ENCODE data around the gene AGFG2.
"Not testable (repeated sequence)": the region's sequence is repeated elsewhere in the genome, so short reads cannot be mapped to it uniquely, and the experiment has no call there.

Gene AGFG2

DNA sequence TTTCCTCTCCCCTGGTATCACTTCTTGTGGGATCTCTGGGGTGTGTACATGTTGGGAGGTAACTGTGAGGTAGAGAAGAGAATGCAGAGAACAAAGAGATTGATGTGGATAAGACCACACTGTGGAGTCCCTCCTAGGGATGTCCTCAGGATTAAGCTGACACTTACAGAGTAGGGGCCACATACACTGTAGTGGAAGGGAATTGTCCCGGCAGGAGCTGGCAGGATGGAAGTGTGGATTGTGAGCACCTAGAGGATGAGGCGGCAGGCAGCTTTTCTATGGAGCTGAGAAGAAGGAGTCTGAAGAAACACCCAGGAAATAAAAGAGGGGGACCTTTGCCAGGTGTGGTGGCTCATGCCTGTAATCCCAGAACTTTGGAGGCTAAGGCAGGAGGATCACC, 13.5 kb downstream of the AGFG2 start:
- no peak for DNase-seq (ENCODE audit: low read depth)

GRCh38 chr7:100553032-100553431, 14.0 kb downstream of the AGFG2 start:
- no peak for DNase-seq (ENCODE audit: low read depth)

DNA sequence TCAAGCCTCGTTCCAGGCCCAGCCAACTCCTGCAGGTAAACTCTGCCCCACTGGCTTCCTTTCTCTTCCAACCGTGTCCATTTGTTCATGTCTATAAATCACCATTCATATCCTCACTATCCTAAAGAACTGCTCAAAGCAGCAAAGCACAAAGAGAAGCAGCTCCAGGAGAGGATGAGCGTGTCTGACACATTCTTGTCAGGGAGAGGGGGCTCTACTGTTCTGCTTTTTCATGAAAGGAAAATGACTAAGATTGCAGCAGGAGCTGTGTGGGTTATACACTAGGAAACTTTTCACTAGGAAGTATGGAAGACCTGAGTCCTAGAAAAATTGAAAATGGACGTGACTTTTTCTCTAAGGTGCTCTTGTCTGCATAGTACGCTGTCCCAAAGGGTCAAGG, 16.7 kb downstream of the AGFG2 start:
- DNase-seq (ENCODE audit: low read depth): no peak

- DNase-seq (ENCODE audit: low read depth): peak; percentile 48
Measured at GRCh38 chr7:100556541-100556940, 17.5 kb downstream of the AGFG2 start.

- no peak for DNase-seq (ENCODE audit: low read depth)
Measured at GRCh38 chr7:100559127-100559526, 20.1 kb downstream of the AGFG2 start.

- DNase-seq (ENCODE audit: low read depth): no peak
Measured at GRCh38 chr7:100561491-100562194, 22.6 kb downstream of the AGFG2 start.

GRCh38 chr7:100562195-100563099, 23.4 kb downstream of the AGFG2 start:
- DNase-seq (ENCODE audit: low read depth): no peak

- no peak for DNase-seq (ENCODE audit: low read depth)
Measured at GRCh38 chr7:100563100-100563564, 24.1 kb downstream of the AGFG2 start.

DNA sequence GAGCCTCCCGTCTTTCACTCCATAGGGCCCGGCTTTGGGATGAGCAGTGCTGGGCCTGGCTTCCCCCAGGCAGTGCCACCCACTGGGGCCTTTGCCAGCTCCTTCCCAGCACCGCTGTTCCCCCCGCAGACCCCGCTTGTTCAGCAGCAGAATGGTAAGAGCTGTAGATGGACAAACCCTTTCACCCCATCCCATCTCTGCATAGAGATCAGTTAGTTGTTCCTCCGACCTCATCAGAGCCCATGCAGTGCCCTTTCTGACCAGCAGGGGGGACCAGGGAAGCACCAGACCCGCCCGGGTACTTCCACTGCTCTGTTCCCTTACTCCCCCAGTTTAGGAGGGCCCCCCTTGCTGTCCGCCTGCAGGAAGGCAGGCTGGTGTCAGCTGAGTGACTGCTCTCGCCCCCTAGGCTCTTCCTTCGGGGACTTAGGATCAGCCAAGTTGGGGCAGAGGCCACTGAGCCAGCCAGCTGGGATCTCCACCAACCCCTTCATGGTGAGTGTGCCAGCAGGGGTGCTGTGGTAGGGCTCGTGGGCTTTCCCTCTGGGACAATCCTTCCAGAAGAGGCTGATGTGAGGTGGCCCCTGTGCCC, 24.9 kb downstream of the AGFG2 start:
- no peak for DNase-seq (ENCODE audit: low read depth)

- not testable (repeated sequence) for DNase-seq (ENCODE audit: low read depth)
Measured at GRCh38 chr7:100564405-100564804, 25.4 kb downstream of the AGFG2 start.

DNA sequence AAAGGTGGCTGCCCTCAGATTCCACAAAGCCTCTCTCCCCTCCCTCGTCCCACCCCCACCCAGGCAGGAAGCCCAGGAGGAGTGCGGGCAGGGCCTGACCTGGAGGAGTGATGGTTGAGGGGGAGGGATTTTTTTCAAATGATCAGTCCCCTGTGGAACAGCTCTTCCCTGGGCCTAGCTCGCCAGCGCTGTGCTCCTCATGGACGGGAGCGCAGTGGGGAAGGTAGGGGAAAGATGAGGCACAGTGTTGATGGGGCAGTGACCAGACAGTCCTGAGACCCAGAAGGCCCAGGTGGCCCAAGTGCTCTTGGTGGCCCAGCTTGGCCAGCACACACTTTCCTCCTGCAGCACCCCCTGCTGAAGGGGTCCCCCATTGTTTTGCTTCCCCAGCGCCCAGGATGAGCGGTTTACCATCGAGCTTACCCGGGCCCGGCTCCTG, 26.1 kb downstream of the AGFG2 start:
- no peak for DNase-seq (ENCODE audit: low read depth)

DNA sequence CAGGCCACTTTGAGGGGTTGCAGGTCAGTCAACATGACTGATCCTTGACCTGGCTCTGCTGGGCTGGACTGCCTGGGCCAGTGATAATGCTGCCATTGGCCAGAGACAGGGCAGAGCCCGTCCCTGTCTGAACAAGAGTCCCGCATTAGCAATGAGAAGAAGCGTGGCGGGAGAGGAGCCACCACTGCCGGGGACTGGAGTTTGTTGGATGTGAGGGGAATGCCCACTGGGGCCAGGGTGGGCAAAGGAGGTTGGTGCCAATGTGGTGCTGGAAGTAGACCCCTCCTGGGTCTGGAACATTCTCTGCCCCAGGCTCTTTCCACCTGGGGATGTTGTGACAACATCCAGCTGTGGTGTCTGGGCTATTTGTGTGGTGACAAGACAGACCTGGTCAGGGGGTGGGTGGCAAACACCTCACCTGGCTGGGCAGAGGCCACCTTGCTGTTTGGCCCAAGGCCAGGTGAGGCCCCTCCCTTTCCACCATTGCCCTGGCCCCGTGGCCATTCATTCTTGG, 27.1 kb downstream of the AGFG2 start:
- no peak for DNase-seq (ENCODE audit: low read depth)

- DNase-seq (ENCODE audit: low read depth): no peak
Measured at GRCh38 chr7:100567031-100567730, 28.2 kb downstream of the AGFG2 start.

GRCh38 chr7:100567751-100568175, 28.8 kb downstream of the AGFG2 start:
- no peak for DNase-seq (ENCODE audit: low read depth)

- DNase-seq (ENCODE audit: low read depth): no peak
Measured at GRCh38 chr7:100568176-100568895, 29.3 kb downstream of the AGFG2 start.

GRCh38 chr7:100568896-100569844, 30.2 kb downstream of the AGFG2 start:
- no peak for DNase-seq (ENCODE audit: low read depth)

DNA sequence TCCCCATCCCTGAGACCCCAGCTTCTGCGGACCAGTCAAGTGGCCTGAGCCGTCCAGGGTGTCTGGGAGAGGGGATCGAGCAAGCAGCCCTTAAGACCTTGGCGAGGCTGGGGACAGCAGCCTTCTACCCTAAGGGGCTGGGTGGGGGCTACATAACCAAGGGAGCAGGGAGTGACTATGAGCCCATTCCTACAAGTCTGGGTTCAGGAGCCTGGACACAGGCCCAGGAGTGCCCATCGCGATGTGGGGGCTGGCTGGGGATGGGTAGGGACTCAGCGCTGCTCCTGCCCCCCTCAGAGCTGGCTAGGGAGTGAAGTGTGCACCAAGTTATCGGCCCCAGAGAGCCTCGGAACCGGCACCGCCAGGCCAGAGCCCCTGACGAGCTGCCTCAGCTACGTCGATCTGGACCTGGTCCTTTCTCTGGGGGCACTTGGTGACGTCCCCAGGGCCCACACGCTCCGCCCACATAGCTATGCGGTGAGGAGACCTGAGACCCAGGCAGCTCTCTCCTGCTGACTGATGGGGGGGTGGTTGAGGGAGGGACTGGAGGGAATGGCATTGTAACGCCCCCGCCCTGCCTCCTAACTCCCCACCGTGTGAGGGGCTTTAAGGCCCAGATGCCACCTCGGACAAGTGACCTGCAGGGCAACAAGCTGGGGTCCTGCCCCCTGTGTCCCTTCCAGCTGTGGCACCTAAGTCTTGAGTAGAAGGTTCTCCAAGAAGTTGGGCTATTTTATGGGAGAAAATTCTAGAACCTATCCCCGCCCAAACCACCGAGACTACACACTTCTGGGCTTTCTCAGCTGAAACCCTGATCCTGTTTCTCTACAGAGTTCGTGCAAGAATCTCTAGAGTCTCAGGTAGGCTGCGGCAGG, 32.2 kb downstream of the AGFG2 start:
- no peak for DNase-seq (ENCODE audit: low read depth)

DNA sequence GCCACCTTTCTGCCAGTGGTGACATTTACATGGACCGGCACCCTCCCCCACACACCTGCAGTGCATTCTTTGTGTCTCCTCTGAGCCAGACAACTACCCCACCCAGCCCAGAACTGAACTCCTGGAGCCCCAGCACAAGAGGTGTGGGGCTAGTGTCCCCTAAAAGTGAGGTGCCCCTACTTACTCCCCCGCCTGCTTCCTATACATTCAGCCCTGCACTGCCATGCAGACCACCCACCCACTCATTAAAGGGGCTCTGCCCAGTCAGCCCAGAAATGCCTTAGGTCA, 32.8 kb downstream of the AGFG2 start:
- DNase-seq (ENCODE audit: low read depth): no peak

GRCh38 chr7:100572281-100572948, 33.4 kb downstream of the AGFG2 start:
- DNase-seq (ENCODE audit: low read depth): no peak
